ENCODE measurements around the gene NRTN.
"Not testable (repeated sequence)": the region's sequence is repeated elsewhere in the genome, so short reads cannot be mapped to it uniquely, and the experiment has no call there.

NRTN gene

GRCh38 chr19:5773276-5773675, 31.6 kb upstream of the NRTN start:
- Histone ChIP-seq H3K27me3 (no peaks in the 10 kb centered on the region), H3K9me3 (no peaks in the 10 kb centered on the region), H3K4me1 (no peaks in the 10 kb centered on the region), H3K36me3 (no peaks in the 10 kb centered on the region), H3K4me3 (ENCODE audit: low read depth, low read length) (no peak overlapping the region)
- DNase-seq: no peak
- TF ChIP-seq CTCF (IDR thresholded peaks at IDR 0.05; ENCODE audit: low read depth, low read length): no peak

- H3K4me3 ChIP-seq (ENCODE audit: low read depth, low read length): no peak overlapping the region
- H3K9me3 ChIP-seq: no peaks in the 10 kb centered on the region
- DNase-seq: no peak
- H3K4me1 ChIP-seq: no peaks in the 10 kb centered on the region
- no peaks in the 10 kb centered on the region for H3K27me3 ChIP-seq
- no peaks in the 10 kb centered on the region for H3K36me3 ChIP-seq
- no peak for TF ChIP-seq CTCF (IDR thresholded peaks at IDR 0.05; ENCODE audit: low read depth, low read length)
Observed at GRCh38 chr19:5774921-5775320, 29.9 kb upstream of the NRTN start.

- H3K4me1 ChIP-seq: no peaks in the 10 kb centered on the region
- no peak overlapping the region for H3K4me3 ChIP-seq (ENCODE audit: low read depth, low read length)
- no peaks in the 10 kb centered on the region for H3K27me3 ChIP-seq
- H3K9me3 ChIP-seq: no peaks in the 10 kb centered on the region
- TF ChIP-seq CTCF (IDR thresholded peaks at IDR 0.05; ENCODE audit: low read depth, low read length): no peak
- H3K36me3 ChIP-seq: no peaks in the 10 kb centered on the region
- no peak for DNase-seq
Observed at GRCh38 chr19:5775668-5776309, 29.1 kb upstream of the NRTN start.

GRCh38 chr19:5778402-5778801, 26.5 kb upstream of the NRTN start:
- no peak overlapping the region for H3K4me3 ChIP-seq (ENCODE audit: low read depth, low read length)
- H3K9me3 ChIP-seq: no peaks in the 10 kb centered on the region
- no peaks in the 10 kb centered on the region for H3K4me1 ChIP-seq
- H3K36me3 ChIP-seq: peaks cover 5% of the 10 kb centered on the region; the same call in 1 of the 2 replicates
- no peaks in the 10 kb centered on the region for H3K27me3 ChIP-seq
- TF ChIP-seq CTCF (IDR thresholded peaks at IDR 0.05; ENCODE audit: low read depth, low read length): no peak
- no peak for DNase-seq

GRCh38 chr19:5780916-5781315, 24.0 kb upstream of the NRTN start:
- peaks cover 28% of the 10 kb centered on the region for H3K36me3 ChIP-seq
- not testable (repeated sequence) for H3K27me3 ChIP-seq; DNase-seq; H3K4me3 ChIP-seq (ENCODE audit: low read depth, low read length); H3K4me1 ChIP-seq; H3K9me3 ChIP-seq

GRCh38 chr19:5782322-5782721, 22.5 kb upstream of the NRTN start:
- no peaks in the 10 kb centered on the region for H3K27me3 ChIP-seq
- no peak for DNase-seq
- no peak for TF ChIP-seq CTCF (IDR thresholded peaks at IDR 0.05; ENCODE audit: low read depth, low read length)
- no peaks in the 10 kb centered on the region for H3K9me3 ChIP-seq
- peaks cover 40% of the 10 kb centered on the region for H3K36me3 ChIP-seq
- H3K4me3 ChIP-seq (ENCODE audit: low read depth, low read length): no peak overlapping the region
- H3K4me1 ChIP-seq: no peaks in the 10 kb centered on the region
